ENCODE results near the gene CINP. TPM values are rescaled to one million over a fixed set of nuclear protein-coding genes. Genes with fewer than 3 reads are reported as not detected.
A peak's percentile ranks its signal among the peaks of the same experiment; 100 is the strongest.

CINP gene
- total and polyA plus RNA-seq, 2 of the 13 experiments (the other 11 are each of a cell fraction or from before 2014, with no cell fraction given): 32.8 to 42.8 TPM

GRCh38 chr14:102319351-102320032, 43.2 kb downstream of the CINP start, which contains the start of gene ZNF839 (continued):
- TF ChIP-seq, protein P1, sequence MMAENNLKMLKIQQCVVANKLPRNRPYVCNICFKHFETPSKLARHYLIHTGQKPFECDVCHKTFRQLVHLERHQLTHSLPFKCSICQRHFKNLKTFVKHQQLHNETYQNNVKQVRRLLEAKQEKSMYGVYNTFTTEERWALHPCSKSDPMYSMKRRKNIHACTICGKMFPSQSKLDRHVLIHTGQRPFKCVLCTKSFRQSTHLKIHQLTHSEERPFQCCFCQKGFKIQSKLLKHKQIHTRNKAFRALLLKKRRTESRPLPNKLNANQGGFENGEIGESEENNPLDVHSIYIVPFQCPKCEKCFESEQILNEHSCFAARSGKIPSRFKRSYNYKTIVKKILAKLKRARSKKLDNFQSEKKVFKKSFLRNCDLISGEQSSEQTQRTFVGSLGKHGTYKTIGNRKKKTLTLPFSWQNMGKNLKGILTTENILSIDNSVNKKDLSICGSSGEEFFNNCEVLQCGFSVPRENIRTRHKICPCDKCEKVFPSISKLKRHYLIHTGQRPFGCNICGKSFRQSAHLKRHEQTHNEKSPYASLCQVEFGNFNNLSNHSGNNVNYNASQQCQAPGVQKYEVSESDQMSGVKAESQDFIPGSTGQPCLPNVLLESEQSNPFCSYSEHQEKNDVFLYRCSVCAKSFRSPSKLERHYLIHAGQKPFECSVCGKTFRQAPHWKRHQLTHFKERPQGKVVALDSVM (CRISPR knock-in tag; IDR thresholded peaks at IDR 0.05): peak; percentile 27; the same call in 1 of the 2 replicates
- TF ChIP-seq ZNF75D (CRISPR knock-in tag; IDR thresholded peaks at IDR 0.05; ENCODE audit: borderline replicate concordance) (no peak), ETV5 (CRISPR knock-in tag; IDR thresholded peaks at IDR 0.05; ENCODE audit: borderline replicate concordance) (0 out of 2 replicates have a peak, but pooled peaks have one; percentile 23), RNF219 (CRISPR knock-in tag; IDR thresholded peaks at IDR 0.05) (no peak), ZMAT3 (CRISPR knock-in tag; conservative IDR thresholded peaks at IDR 0.05) (0 out of 2 replicates have a peak, but pooled peaks have one; percentile 62), ATF7 (IDR thresholded peaks at IDR 0.05) (peak; percentile 94), ATF7 (CRISPR knock-in tag; IDR thresholded peaks at IDR 0.05) (no peak; the same call in 1 of the 2 replicates), ZNF451 (CRISPR knock-in tag; IDR thresholded peaks at IDR 0.05) (0 out of 2 replicates have a peak, but pooled peaks have one; percentile 29), ZNF180 (CRISPR knock-in tag; IDR thresholded peaks at IDR 0.05; ENCODE audit: borderline replicate concordance, low read depth) (no peak), MAF1 (CRISPR knock-in tag; IDR thresholded peaks at IDR 0.05; ENCODE audit: borderline replicate concordance) (0 out of 2 replicates have a peak, but pooled peaks have one; percentile 51), HOXA3 (CRISPR knock-in tag; IDR thresholded peaks at IDR 0.05) (peak; percentile 94), THAP11 (CRISPR knock-in tag; IDR thresholded peaks at IDR 0.05) (peak; percentile 91), HOXA5 (CRISPR knock-in tag; IDR thresholded peaks at IDR 0.05) (peak; percentile 28; the same call in 1 of the 2 replicates), ZBTB4 (CRISPR knock-in tag; IDR thresholded peaks at IDR 0.05; ENCODE audit: borderline replicate concordance) (no peak)
- TF ChIP-seq, protein P2, sequence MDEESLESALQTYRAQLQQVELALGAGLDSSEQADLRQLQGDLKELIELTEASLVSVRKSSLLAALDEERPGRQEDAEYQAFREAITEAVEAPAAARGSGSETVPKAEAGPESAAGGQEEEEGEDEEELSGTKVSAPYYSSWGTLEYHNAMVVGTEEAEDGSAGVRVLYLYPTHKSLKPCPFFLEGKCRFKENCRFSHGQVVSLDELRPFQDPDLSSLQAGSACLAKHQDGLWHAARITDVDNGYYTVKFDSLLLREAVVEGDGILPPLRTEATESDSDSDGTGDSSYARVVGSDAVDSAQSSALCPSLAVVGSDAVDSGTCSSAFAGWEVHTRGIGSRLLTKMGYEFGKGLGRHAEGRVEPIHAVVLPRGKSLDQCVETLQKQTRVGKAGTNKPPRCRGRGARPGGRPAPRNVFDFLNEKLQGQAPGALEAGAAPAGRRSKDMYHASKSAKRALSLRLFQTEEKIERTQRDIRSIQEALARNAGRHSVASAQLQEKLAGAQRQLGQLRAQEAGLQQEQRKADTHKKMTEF (CRISPR knock-in tag; IDR thresholded peaks at IDR 0.05): peak; percentile 71; the same call in 1 of the 2 replicates
- TF ChIP-seq, protein P3, sequence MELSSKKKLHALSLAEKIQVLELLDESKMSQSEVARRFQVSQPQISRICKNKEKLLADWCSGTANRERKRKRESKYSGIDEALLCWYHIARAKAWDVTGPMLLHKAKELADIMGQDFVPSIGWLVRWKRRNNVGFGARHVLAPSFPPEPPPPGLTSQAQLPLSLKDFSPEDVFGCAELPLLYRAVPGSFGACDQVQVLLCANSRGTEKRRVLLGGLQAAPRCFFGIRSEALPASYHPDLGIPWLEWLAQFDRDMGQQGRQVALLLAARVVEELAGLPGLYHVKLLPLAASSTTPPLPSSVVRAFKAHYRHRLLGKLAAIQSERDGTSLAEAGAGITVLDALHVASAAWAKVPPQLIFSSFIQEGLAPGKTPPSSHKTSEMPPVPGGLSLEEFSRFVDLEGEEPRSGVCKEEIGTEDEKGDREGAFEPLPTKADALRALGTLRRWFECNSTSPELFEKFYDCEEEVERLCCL (CRISPR knock-in tag; IDR thresholded peaks at IDR 0.05; ENCODE audit: borderline replicate concordance): no peak
